22Rv1 (cell line): ENCODE measurements around the gene RBPJL.

Experiments used
- H3K27ac ChIP-seq: fragments of 450-650 bp; 2 replicates; pipeline ENCODE4 v1.5.1; 2017
- CTCF ChIP-seq: fragments of 450-650 bp; IDR thresholded peaks from 2 replicates; pipeline ENCODE4 v1.5.1; 2017; ENCODE audit warnings: mild to moderate bottlenecking
- ZFX ChIP-seq: fragments of 450-650 bp; IDR thresholded peaks from 2 replicates; pipeline ENCODE4 v1.6.1; 2017; ENCODE audit warnings: antibody characterized with exemption, borderline replicate concordance

The RBPJL gene

GRCh38 chr20:45365444-45365970 is 58.9 kb downstream of the RBPJL start:
- no peak overlapping the region for H3K27ac ChIP-seq
- TF ChIP-seq ZFX (no peak), CTCF (no peak)

GRCh38 chr20:45366192-45366591 is 59.6 kb downstream of the RBPJL start:
- TF ChIP-seq CTCF (no peak), ZFX (no peak)
- H3K27ac ChIP-seq: no peak overlapping the region

- no peak for TF ChIP-seq ZFX
- TF ChIP-seq CTCF: no peak
- no peak overlapping the region for H3K27ac ChIP-seq
Observed at GRCh38 chr20:45366631-45367030, 60.0 kb downstream of the RBPJL start.

GRCh38 chr20:45367126-45367525 is 60.5 kb downstream of the RBPJL start:
- TF ChIP-seq CTCF (no peak), ZFX (no peak)
- no peak overlapping the region for H3K27ac ChIP-seq
